GDM1 (cell line): ENCODE results near the gene SLC38A7.
"Not testable (repeated sequence)": the region's sequence is repeated elsewhere in the genome, so short reads cannot be mapped to it uniquely, and the experiment has no call there.

Experiments
- DNase-seq: peaks from one replicate; lab custom pipeline; 2025; lab: John Stamatoyannopoulos, UW

The SLC38A7 gene, protein sequence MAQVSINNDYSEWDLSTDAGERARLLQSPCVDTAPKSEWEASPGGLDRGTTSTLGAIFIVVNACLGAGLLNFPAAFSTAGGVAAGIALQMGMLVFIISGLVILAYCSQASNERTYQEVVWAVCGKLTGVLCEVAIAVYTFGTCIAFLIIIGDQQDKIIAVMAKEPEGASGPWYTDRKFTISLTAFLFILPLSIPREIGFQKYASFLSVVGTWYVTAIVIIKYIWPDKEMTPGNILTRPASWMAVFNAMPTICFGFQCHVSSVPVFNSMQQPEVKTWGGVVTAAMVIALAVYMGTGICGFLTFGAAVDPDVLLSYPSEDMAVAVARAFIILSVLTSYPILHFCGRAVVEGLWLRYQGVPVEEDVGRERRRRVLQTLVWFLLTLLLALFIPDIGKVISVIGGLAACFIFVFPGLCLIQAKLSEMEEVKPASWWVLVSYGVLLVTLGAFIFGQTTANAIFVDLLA

DNA sequence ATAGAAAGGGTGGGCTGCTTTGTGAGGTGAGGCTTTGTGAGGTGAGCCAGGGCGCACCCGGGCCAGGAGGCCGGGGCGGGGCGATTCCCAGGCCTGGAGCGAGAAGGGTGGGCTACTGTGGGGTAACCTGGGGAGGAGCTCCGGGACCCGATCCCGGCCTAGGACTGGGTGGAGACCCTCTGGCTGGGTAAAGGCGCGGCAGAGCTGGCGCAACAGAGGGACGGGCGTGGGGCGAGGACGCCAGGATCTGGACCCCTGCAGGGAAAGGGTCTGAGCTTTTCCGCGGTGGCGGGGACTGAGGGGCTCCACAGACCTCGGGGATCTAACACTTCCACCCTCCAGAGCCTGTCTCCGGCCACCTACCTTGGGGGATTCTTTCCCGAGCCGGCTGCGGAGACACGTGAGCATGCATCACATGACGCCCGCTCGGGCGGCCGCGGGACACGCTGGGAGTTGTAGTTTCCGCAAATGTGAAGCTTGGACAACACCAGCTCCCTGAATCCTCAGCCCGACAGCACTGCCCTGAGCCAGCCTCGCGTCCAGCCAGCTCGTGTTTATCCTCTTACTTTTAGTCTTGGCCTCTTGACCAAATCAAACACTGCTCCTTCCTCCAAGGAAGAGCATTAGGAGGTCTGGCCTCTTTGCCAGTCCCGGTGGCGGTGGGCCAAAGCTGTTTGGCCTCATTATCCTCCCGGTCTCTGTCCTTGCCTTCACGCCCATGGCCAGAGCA lies at the start of gene SLC38A7:
TSS of gene SLC38A7 (minus strand) at position 417 of the 730 bp plus-strand sequence. CDS start 4,644 bp downstream, outside the sequence.
- peak; percentile 4 for DNase-seq

DNA sequence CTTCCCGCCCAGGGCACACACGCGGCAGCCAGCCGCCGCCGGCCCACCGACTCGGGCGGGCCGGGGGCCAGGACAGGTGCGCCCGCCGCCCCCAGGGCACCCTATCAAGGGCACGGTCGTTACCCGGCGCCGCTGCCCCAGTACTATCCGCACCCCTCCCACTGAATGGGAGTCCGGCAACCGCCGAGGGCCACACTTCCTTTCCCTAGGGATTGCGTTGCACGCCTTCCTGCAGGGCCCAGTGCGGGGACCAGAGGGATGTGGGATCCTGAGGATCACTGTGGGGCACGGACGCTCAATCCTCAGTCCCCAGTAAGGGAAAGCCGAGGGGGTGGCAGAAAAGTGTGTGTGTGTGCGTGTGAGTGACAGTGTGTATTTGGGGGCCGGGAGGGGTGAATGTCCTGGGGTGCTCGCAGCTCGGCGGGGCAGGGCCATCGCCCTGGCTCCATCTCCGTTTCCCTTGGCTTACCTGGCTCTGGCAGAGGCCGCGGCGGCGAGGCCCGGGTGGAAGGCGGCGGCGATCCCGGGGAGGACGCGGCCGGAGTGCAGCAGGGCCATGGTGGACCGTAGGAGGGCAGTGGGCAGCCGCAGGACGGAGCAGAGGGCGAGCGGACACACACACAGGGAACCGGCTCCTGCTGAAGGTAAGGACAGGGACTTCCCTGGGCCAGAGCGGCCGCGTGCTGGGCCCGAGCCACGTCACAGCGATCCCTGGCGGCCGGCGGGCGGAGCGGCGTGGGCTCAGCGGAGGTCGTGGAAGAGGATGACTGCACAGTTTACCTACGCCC lies 49.3 kb upstream of the SLC38A7 start, which contains the start of gene GOT2:
TSS of gene GOT2 (minus strand) at position 646 of the 788 bp plus-strand sequence. CDS start at position 558, 88 bp downstream.
- peak; percentile 54 for DNase-seq

DNA sequence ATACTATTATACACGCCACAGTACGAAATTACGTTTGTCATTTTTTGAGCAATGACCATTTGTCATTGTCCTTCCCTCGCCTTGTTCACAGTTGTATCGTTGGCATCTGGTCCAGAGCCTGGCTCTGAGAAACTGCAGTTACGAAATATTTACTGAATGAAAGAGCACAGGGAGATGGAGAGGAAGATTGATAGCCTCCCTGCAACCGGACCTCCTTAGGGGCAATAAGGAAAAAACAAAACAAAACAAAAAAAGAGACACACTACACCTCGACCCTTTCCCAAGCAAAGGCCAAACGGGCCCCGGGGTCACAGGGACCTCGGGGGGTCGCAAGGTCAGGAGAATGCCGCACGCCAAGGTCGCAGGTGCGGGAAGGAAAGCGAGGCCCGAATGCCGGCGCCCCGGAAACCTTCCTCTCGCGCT lies 48.7 kb upstream of the SLC38A7 start:
- DNase-seq = no peak

DNA sequence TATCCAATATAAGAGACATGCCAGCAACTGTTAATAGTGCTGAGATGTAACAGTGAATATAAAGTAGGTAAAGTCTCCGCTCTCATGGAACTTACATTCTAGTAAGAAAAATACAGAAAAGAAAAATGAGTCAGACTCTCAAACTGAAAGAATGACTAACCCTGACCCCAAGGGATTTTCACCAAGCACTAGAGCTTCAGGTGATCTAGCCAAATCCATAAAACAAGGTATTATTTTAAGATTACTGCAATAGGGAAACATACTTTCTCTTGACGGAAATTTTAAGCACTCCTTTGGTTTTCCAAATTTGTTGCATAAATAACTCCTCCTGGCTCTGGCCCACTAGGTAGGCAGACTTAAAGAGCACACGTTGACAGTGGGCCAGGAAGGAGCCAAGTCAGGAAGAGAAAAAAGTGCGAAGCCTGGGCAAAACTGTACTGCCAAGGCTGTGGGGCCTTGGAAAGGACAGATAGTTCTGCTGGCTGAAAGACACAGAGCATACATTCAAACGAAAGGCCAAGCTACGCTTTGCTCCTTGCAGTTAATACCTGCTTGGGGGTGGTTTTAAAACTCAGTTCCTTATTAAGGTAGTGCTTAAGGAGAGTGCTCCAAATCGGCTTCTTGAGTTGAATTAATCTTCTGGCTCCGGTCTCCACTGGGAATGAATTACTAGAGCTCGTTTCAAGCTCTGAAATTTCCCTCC lies 48.1 kb upstream of the SLC38A7 start:
- DNase-seq = no peak

DNA sequence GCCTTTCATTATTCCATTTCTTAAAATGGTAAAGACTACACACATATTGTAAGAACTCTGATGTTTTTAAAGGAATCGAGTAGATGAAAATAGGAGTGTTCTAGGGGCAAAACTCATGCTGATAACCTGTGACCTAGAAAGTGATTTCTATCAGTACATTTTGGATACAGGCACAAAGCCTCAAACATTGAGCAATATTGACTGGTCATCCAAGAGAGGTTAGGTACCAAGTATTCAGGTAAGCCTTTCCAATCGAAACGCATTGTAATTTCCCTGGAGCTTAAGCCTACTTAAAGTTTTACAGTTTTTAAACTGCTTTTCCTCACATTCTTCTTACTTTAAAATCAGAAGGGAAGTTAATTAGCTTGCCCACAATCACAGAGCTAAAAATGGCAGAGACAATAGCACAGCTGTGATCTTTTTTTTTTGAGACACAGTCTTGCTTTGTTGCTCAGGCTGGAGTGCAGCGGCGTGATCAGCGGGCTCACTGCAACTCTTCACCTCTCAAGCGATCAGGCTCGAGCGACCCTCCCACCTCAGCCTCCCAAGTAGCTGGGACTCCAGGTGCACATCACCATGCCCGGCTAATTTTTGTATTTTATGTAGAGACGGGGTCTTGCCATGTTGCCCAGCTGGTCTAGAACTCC lies 46.3 kb upstream of the SLC38A7 start:
- DNase-seq = no peak

DNA sequence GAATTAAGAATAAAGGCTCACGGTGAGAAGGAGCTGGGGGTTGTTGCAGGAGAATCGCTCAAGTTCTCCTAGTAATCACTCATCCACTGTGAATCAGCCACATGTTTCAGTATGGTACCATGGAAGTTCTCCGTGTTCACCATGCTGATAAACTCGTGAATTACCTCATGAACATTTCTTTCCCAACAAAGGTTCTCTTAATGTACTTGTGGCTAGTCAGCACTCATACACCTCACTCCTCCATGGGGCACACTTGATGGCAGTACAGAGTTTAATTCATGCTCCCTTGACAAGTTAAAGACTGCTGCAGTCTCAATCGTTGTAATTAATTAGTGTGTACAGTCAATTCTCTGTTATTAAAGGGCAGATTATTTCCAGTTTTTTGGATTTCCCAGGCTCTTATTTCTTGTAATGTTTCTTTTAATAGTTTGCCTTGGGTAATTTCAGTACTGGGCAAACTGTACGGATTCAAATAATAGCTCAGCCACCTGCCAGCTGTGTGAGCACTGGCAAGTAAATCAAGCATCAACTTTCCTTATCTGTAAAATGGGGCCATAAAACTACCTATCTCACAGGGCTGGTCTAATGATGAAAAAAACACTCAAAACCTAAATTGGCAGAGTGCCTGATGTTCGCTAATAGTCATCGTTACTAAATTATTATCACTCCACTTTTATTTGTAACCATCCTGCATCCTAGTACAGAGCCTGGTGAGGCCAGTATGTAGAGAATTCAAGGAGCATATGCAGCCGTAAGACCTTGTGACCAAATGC lies 43.4 kb upstream of the SLC38A7 start:
- DNase-seq = no peak

DNA sequence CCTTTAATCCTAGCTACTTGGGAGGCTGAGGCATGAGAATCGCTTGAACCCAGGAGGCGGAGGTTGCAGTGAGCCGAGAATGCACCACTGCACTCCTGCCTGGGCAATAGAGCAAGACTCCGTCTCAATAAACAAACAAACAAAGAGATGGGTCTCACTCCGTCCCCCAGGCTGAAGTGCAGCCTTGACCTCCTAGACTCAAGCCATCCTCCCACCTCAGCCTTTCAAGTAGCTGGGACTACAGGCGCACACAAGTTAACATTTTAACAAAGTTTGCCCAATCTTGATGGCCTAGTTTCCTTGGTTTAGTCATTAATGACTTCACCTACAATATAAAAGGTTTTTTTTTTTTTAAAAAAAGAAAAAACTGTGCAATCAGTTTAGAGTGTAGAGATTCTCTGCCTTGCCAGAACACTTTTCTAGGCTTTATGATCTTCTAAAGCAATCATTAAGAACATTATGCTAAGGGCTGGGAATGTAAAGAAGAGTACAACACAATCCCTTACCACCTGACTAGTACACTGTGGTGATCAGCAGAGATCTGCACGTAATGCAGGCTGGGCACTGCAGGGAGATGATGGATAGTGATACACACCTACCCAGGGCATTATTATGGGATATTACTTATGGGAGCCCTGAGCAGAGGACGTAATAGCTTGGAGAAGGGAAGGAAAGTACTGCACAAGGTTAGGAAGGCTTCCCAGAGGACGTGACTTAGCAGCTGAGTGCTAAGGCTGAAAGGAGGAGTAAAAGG lies 42.6 kb upstream of the SLC38A7 start:
- DNase-seq = no peak

DNA sequence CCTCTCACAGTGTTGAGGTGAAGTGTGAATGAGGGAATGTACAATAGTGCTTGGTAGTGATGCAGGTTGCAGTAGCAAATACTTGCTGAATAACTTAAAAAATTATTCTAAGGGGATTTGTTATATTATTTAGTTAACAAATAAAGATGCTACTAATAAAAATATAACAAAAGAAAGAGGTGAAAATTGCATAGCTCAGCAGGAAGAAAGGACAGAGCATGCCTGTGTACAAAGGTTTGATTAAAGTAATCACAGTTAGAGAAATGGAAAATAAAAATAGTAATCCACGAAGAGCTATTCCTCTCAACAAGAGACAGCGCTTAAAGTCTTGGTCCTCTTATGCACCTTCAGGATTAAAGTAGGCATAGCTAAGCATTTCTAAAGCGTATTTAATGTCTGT lies 38.5 kb upstream of the SLC38A7 start:
- DNase-seq = no peak

DNA sequence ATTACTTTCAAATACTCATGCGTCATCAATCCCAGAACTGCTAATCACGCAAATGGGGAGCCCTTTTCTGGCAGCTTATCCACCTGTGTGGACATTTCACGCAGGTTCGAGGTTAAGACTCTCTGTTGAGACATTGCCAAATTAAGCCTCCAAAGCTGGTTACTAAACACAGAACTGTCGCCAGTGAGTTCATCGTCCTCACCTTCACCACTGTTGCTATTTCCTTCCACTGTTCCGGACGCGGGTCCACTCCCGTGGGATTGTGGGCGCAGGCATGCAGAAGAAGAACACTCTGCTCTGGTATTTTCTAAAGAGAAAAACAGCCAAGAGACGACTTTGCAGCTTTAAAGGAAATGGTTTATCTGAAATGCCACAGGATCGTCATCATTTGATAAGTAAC lies 33.4 kb upstream of the SLC38A7 start:
- DNase-seq = no peak

DNA sequence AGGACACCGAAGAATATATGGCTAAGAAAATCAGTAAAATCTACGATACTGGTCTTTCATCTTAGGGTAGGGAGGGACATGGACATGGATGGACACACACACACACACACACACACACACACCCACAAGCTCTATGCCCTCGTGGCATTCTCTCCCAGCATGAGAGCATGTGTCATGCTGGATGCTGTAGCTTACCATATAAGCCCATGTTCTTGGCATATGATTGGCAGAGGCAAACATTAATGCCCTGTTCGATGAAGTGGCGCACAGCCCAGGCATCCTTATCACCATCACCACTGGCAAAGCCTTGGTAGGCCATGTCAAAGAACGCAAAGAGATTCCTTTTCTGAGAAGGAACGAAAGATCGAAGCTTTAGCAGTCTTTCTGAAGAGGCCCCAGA lies 31.9 kb upstream of the SLC38A7 start:
- no peak for DNase-seq

DNA sequence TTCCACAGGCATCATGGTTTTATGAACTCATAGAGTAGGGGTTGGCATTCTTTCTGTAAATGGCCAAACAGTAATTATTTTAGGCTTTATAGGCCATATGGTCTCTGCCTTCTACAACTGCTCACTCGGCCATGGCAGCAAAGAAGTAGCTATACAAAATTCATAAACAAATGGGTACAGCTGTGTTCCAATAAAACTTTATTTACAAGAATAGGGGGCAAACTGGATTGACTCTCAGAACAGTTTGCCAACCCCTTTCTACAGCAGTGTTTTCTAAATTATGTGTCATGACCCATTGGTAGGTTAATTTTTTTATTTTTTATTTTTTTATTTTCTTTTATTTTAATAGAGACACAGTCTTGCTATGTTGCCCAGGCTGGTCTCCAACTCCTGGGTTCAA lies 29.2 kb upstream of the SLC38A7 start:
- no peak for DNase-seq

DNA sequence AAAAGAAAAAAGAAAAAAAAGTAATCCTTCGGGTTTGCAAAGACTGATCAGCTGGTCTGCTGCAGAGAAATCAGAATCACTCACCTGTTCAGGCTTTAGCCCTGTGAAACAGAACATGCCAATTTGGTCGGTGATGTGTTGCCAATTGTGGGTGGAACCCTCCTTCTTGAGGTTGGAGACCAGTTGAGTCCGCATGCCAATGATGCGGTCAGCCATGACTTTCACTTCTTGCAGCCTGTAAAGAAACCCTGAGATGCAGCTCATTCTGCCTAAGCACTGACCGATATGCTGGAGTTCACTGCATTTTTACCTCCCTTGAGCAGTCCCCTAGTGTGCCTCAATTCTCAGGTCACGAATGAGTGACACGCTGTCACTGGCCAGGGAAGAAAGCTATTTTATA lies 24.8 kb upstream of the SLC38A7 start:
- DNase-seq = no peak

DNA sequence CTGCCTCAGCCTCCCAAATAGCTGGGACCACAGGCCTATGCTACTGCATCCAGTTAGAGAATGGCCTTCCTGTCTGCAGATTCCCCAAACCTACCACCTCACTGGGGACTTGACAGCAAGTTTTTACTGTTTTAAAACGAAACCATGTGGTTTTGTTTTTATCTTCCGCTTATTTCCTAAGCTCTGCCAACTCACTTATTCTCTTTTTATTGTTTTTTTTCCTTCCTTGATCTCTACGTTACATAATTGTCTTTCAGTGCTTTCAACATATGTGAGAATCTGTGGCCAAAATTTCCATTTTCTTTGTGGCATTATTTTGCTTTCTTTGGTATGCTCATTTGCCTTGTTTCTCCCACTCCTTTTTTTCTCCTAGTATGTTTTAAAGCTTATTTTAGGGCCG lies 14.6 kb upstream of the SLC38A7 start:
- no peak for DNase-seq

DNA sequence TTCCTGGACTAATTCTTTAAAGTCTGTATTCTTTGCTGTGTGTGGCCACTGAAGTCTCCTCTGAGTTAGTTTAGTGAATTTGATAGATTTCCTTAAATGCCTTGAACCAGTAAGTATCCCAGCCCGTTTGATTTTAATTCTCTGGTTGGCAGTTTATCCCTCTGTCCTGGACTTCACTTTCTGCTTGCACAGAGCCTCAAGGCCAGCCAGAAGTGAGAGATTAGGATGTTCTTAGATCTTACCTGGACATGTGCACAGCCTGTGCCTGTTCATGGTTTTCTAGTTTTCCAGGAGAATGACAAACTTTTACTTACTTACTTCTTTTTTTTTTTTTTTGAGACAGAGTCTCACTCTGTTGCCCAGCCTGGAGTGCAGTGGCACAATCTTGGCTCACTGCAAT lies 10.8 kb upstream of the SLC38A7 start:
- DNase-seq = no peak

DNA sequence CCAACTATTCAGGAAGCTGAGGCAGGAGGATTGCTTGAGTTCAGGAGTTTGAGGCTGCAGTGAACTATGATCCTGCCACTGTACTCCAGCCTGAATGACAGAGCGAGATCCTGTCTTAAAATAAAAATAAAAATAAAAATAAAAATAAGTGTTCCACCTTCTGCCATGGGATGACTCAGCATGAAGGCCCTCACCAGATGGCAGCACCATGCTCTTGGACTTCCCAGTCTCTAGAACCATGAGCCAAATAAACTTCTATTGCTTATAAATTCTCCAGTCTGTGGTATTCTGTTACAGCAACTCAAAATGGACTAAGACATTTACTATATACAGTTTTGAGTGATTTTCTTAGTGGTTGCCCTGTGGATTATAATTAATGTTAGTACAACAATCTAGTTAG lies 7.9 kb upstream of the SLC38A7 start:
- DNase-seq = no peak

DNA sequence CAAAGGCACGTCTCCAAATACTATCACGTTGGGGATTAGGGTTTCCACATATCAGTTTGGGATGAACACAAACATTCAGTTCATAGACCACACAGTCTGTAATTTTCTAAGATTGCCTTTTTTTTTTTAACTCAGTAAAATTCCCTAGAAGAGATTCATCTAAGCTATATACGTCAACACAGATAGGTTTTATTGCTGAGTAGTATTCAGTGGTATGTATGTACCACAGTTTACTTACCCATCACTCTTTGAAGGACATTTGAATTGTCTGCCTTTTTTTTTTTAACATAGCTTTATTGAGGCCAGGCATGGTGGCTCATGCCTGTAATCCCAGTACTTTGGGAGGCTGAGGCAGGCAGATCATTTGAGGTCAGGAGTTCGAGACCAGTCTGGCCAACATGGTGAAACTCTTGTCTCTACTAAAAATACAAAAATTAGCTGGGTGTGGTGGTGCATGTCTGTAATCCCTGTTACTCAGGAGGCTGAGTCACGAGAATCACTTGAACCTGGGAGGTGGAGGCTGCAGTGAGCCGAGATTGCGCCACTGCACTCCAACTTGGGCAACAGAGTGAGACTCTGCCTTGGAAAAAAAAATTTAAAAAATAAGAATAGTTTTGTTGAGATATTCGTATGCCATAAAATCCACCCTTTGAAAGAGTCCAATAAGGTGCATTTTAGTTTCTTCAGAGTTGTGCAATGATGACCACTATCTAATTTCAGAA lies 2.6 kb upstream of the SLC38A7 start:
- DNase-seq = not testable (repeated sequence)

DNA sequence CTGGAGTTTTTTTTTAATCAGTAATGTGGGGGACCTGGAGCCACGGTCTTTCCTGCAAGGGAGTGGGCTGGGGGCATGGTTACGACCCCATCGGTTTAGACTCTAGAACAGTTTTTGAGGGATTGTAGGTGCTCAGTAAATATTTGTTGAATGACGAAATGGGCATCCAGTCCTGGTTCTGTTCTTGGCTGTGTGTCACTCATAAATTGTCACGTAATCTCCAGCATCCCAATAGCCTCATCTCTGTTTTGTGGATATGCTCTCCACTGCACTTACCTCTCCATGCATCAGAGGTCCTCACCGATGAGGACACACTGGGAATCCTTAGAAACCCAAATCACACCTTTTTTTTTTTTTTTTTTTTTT lies 497 bp upstream of the SLC38A7 start:
- DNase-seq = no peak

DNA sequence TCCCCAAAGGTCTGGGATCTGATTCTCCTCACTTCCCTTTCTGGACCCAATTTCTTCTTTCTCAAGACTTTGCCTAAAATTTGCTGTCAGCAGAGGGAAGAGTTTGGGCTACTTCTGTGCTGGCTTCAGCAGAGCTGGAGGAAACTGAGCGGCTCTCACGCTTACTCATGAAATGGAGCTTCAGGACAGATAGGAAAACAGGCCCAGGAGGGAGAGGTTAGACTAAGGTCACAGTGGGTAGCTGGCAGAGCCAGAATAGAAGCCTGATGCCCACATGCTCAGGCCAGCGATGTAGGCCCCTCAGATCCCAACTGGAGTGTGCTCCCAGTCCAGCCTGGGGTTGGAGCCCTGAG lies 593 bp downstream of the SLC38A7 start:
- no peak for DNase-seq

DNA sequence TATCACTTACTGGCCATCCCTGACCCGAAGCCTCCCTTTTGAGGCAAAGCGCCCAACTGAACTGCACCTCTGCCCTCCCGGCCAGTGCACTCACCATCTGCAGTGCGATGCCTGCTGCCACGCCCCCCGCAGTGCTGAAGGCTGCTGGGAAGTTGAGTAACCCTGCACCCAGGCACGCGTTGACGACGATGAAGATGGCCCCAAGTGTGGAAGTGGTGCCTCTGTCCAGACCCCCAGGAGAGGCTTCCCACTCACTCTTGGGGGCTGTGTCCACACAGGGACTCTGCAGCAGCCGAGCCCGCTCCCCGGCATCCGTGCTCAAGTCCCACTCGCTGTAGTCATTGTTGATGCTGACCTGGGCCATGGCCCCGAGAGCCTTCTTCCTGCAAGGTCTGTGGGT lies 4.8 kb downstream of the SLC38A7 start:
- no peak for DNase-seq
